GM18508 (cell line): ENCODE measurements around the gene ELOVL7.
"Not testable (repeated sequence)": the region's sequence is repeated elsewhere in the genome, so short reads cannot be mapped to it uniquely, and the experiment has no call there.

ENCODE experiments used
- ATAC-seq: cut with Tn5 transposase; IDR thresholded peaks from one replicate; pipeline ENCODE4 v1.9.1; 2021; ENCODE audit warnings: moderate number of reproducible peaks; ENCODE audit not compliant: insufficient read depth, unreplicated experiment

Gene ELOVL7

GRCh38 chr5:60833520-60833919 lies 10.5 kb downstream of the ELOVL7 start:
- no peak for ATAC-seq

- no peak for ATAC-seq
Measured at GRCh38 chr5:60830581-60831127, 13.4 kb downstream of the ELOVL7 start.

- ATAC-seq, result no peak
Measured at GRCh38 chr5:60829490-60830266, 14.4 kb downstream of the ELOVL7 start.

- no peak for ATAC-seq
Measured at GRCh38 chr5:60827201-60827600, 16.9 kb downstream of the ELOVL7 start.

- ATAC-seq, result peak; percentile 79
Measured at GRCh38 chr5:60826653-60827052, 17.4 kb downstream of the ELOVL7 start.

- no peak for ATAC-seq
Measured at GRCh38 chr5:60823574-60823973, 20.5 kb downstream of the ELOVL7 start.

GRCh38 chr5:60822285-60822556 lies 21.8 kb downstream of the ELOVL7 start:
- ATAC-seq, result peak; percentile 42

- ATAC-seq, result no peak
Measured at GRCh38 chr5:60821488-60822284, 22.4 kb downstream of the ELOVL7 start.

GRCh38 chr5:60820593-60821487 lies 23.2 kb downstream of the ELOVL7 start:
- ATAC-seq, result no peak

GRCh38 chr5:60816138-60816537 lies 27.9 kb downstream of the ELOVL7 start:
- not testable (repeated sequence) for ATAC-seq

- no peak for ATAC-seq
Measured at GRCh38 chr5:60814498-60814897, 29.6 kb downstream of the ELOVL7 start.

- no peak for ATAC-seq
Measured at GRCh38 chr5:60812426-60812825, 31.6 kb downstream of the ELOVL7 start.

- ATAC-seq, result peak; percentile 37
Measured at GRCh38 chr5:60811105-60811504, 33.0 kb downstream of the ELOVL7 start.

- ATAC-seq, result peak; percentile 90
Measured at GRCh38 chr5:60810438-60811085, 33.5 kb downstream of the ELOVL7 start.

- ATAC-seq, result no peak
Measured at GRCh38 chr5:60809891-60810425, 34.1 kb downstream of the ELOVL7 start.

GRCh38 chr5:60806591-60807243 lies 37.4 kb downstream of the ELOVL7 start:
- no peak for ATAC-seq

- no peak for ATAC-seq
Measured at GRCh38 chr5:60805463-60805862, 38.6 kb downstream of the ELOVL7 start.

GRCh38 chr5:60803712-60804111 lies 40.4 kb downstream of the ELOVL7 start:
- no peak for ATAC-seq

GRCh38 chr5:60802986-60803385 lies 41.1 kb downstream of the ELOVL7 start:
- ATAC-seq, result no peak
